SK-N-SH (cell line): ENCODE data around the gene ASCC1. TPM values are rescaled to one million over a fixed set of nuclear protein-coding genes. Genes with fewer than 3 reads are reported as not detected.

Experiments used
- CTCF ChIA-PET: fragments of 300-600, 350-600 bp; formaldehyde crosslinking; extraction: SDS; loops from one replicate; lab custom pipeline; 2021; lab: Yijun Ruan, JAX
- POLR2A ChIA-PET: fragments of 350-600 bp; sonication (Branson Sonifier 250); formaldehyde crosslinking; extraction: SDS; loops from one replicate; lab custom pipeline; 2020; ENCODE audit warnings: antibody characterized with exemption, inconsistent platforms; lab: Yijun Ruan, JAX
- DNase-seq: peaks from one replicate; pipeline ENCODE4 v3.0.0; 2012
- H2AFZ ChIP-seq: fragments of 200-600 bp; sonication (generic); 2 replicates; pipeline ENCODE4 v1.8.1; 2016; ENCODE audit warnings: antibody characterized with exemption, mild to moderate bottlenecking, low read depth
- H3F3A ChIP-seq: fragments of 200-600 bp; sonication (generic); replicated peaks from 2 replicates; pipeline ENCODE3; 2016; ENCODE audit warnings: antibody characterized with exemption, mild to moderate bottlenecking; ENCODE audit not compliant: insufficient read depth
- H3K27ac ChIP-seq, 2 experiments: fragments of 200-500 bp in 1 of 2; fragments of 200-600 bp in 1 of 2; sonication (Bioruptor generic) in 1 of 2; sonication (generic), shearing (Covaris generic) in 1 of 2; 2 replicates each; pipeline versions ENCODE4 v1.5.1 to v1.6.1; 2014 to 2016; ENCODE audit warnings: low read depth in 2 of 2, inconsistent platforms in 1 of 2, low read length in 1 of 2, mild to moderate bottlenecking in 1 of 2, mixed read lengths in 1 of 2
- H3K27me3 ChIP-seq: fragments of 200-600 bp; sonication (generic), shearing (Covaris generic); 2 replicates; pipeline ENCODE4 v1.6.1; 2016; ENCODE audit warnings: mixed run types; ENCODE audit not compliant: insufficient read depth
- H3K36me3 ChIP-seq, 2 experiments: fragments of 200-500 bp in 1 of 2; fragments of 200-600 bp in 1 of 2; sonication (Bioruptor generic) in 1 of 2; sonication (generic) in 1 of 2; replicated peaks in 1 of 2; 2 replicates each; pipeline versions ENCODE3 to v1.5.1; 2014 to 2016; ENCODE audit warnings: low read length in 1 of 2, mild to moderate bottlenecking in 1 of 2; ENCODE audit not compliant: insufficient read depth in 2 of 2, control insufficient read depth in 1 of 2
- H3K4me1 ChIP-seq, 2 experiments: fragments of 200-500 bp in 1 of 2; fragments of 200-600 bp in 1 of 2; sonication (Bioruptor generic) in 1 of 2; sonication (generic), shearing (Covaris generic) in 1 of 2; 2 replicates each; pipeline versions ENCODE4 v1.5.1 to v1.6.1; 2014 to 2016; ENCODE audit warnings: low read depth in 1 of 2, low read length in 1 of 2, mixed run types in 1 of 2; ENCODE audit not compliant: insufficient read depth in 2 of 2, control insufficient read depth in 1 of 2
- H3K4me2 ChIP-seq: fragments of 200-600 bp; sonication (generic), shearing (Covaris generic); 2 replicates; pipeline ENCODE4 v1.6.1; 2017; ENCODE audit warnings: mixed run types
- H3K4me3 ChIP-seq, 2 experiments: fragments of 200-500 bp in 1 of 2; fragments of 200-600 bp in 1 of 2; sonication (Bioruptor generic) in 1 of 2; sonication (generic), shearing (Covaris generic) in 1 of 2; 2 replicates each; pipeline versions ENCODE4 v1.5.1 to v1.8.1; 2014 to 2016; ENCODE audit warnings: low read depth in 2 of 2, inconsistent platforms in 1 of 2, low read length in 1 of 2, mild to moderate bottlenecking in 1 of 2, mixed read lengths in 1 of 2, moderate library complexity in 1 of 2
- H3K79me2 ChIP-seq: fragments of 200-600 bp; sonication (generic); 2 replicates; pipeline ENCODE4 v1.8.1; 2017; ENCODE audit warnings: mild to moderate bottlenecking; ENCODE audit not compliant: insufficient read depth
- H3K9ac ChIP-seq: fragments of 200-600 bp; sonication (generic); 2 replicates; pipeline ENCODE4 v1.6.1; 2017; ENCODE audit warnings: mixed run types
- H3K9me2 ChIP-seq: fragments of 200-600 bp; sonication (generic); 2 replicates; pipeline ENCODE4 v1.6.1; 2017; ENCODE audit warnings: mixed run types
- H3K9me3 ChIP-seq: fragments of 200-600 bp; sonication (generic); 2 replicates; pipeline ENCODE4 v1.6.1; 2017; ENCODE audit warnings: mixed run types, mild to moderate bottlenecking, moderate library complexity
- H4K20me1 ChIP-seq: fragments of 200-600 bp; sonication (generic); 2 replicates; pipeline ENCODE4 v1.6.1; 2017; ENCODE audit warnings: mild to moderate bottlenecking, mixed run types; ENCODE audit not compliant: insufficient read depth
- ELF1 ChIP-seq: IDR thresholded peaks from 2 replicates; pipeline ENCODE4 v1.4.0; 2012
- EZH2phosphoT487 ChIP-seq: fragments of 200-600 bp; sonication (generic); IDR thresholded peaks from 2 replicates; pipeline ENCODE4 v1.6.1; 2017; ENCODE audit warnings: low read depth, mixed run types, mild to moderate bottlenecking, antibody characterized with exemption, moderate library complexity, borderline replicate concordance
- FOXJ3 ChIP-seq: sonication (generic); formaldehyde crosslinking; IDR thresholded peaks from 2 replicates; pipeline ENCODE4 v1.5.1; 2020; ENCODE audit warnings: mild to moderate bottlenecking, missing genetic modification reagents
- GABPA ChIP-seq: IDR thresholded peaks from 2 replicates; pipeline ENCODE4 v1.4.0; 2012; ENCODE audit warnings: low read depth, mild to moderate bottlenecking
- GATA2 ChIP-seq: sonication (generic); formaldehyde crosslinking; IDR thresholded peaks from 2 replicates; pipeline ENCODE4 v1.5.0; 2020; ENCODE audit warnings: mild to moderate bottlenecking, missing genetic modification reagents
- MXI1 ChIP-seq: IDR thresholded peaks from 2 replicates; pipeline ENCODE4 v1.6.1; 2012; ENCODE audit warnings: mild to moderate bottlenecking, low read depth, low read length, improper control_type of control experiment
- NRF1 ChIP-seq: IDR thresholded peaks from 2 replicates; pipeline ENCODE4 v1.6.1; 2012; ENCODE audit warnings: low read depth, mild to moderate bottlenecking, low read length
- SMC3 ChIP-seq: IDR thresholded peaks from 2 replicates; pipeline ENCODE4 v1.6.1; 2012; ENCODE audit warnings: low read depth, low read length, improper control_type of control experiment
- USF2 ChIP-seq: fragments of 150-350 bp; IDR thresholded peaks from 2 replicates; pipeline ENCODE4 v1.6.1; 2017; ENCODE audit warnings: antibody characterized with exemption, low read length, low read depth, borderline replicate concordance
- WGBS: methylation state at CpG from one replicate; pipeline ENCODE4 v1.1.6; 2017; ENCODE audit warnings: low lambda C conversion rate; 5-methylcytosine and 5-hydroxymethylcytosine counted together
- polyA plus RNA-seq, 3 experiments: library from polyadenylated mRNA; depleted of rRNA; stranded (reverse); fragments of >200 nt; gene quantifications; 2 replicates each; pipeline ENCODE4 v1.2.3, GENCODE V29; 2012
- TF ChIP-seq, protein P1 (sequence below): IDR thresholded peaks from 2 replicates; pipeline ENCODE4; 2012
- TF ChIP-seq, protein P2 (sequence below): IDR thresholded peaks from 2 replicates; pipeline ENCODE4 v1.6.1; 2012; ENCODE audit warnings: mild to moderate bottlenecking, low read depth, low read length, moderate library complexity

Gene ASCC1
- polyA plus RNA-seq, 1 of the 3 experiments (the other 2 are of a cell fraction): 15.0 TPM

DNA sequence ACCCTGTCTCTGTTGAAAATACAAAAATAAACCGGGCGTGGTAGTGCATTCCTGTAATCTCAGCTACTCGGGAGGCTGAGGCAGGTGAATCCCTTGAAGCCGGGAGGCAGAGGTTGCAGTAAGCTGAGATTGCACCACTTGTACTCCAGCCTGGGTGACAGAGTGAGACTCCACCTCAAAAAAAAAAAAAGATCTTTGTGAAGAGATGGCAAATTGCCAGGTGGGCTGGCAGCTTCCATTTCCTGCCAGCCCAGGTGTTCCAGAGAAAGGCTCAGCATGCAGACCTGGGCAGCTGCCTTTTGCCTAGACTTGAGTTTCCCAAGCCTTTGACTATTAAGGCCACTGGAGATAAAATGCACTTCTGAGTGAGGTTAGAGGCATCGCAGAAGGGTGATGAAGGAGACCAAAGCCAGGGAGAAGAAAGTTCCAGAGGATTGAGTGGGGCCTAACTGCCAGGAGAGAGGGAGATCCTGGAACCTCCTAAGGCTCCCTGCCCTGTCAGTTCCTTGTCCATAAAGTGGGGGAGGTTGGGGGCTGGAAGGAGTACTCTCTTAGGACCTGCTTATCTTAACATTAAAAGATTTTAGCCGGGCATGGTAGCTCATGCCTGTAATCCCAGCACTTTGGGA lies 47.7 kb upstream of the ASCC1 start:
- 97% methylated on average over 6 of the region's 6 CpGs for WGBS
- no peak overlapping the region for H3K4me2 ChIP-seq
- H3K9ac ChIP-seq: no peak overlapping the region
- no peak overlapping the region for H2AFZ ChIP-seq
- DNase-seq: no peak
- TF ChIP-seq, protein P1, sequence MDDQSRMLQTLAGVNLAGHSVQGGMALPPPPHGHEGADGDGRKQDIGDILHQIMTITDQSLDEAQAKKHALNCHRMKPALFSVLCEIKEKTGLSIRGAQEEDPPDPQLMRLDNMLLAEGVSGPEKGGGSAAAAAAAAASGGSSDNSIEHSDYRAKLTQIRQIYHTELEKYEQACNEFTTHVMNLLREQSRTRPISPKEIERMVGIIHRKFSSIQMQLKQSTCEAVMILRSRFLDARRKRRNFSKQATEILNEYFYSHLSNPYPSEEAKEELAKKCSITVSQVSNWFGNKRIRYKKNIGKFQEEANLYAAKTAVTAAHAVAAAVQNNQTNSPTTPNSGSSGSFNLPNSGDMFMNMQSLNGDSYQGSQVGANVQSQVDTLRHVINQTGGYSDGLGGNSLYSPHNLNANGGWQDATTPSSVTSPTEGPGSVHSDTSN: no peak
- TF ChIP-seq ELF1 (no peak), USF2 (no peak), EZH2phosphoT487 (no peak), NRF1 (no peak), MXI1 (no peak), FOXJ3 (CRISPR knock-in tag) (no peak), GATA2 (CRISPR knock-in tag) (no peak), GABPA (no peak), SMC3 (no peak)
- TF ChIP-seq, protein P2, sequence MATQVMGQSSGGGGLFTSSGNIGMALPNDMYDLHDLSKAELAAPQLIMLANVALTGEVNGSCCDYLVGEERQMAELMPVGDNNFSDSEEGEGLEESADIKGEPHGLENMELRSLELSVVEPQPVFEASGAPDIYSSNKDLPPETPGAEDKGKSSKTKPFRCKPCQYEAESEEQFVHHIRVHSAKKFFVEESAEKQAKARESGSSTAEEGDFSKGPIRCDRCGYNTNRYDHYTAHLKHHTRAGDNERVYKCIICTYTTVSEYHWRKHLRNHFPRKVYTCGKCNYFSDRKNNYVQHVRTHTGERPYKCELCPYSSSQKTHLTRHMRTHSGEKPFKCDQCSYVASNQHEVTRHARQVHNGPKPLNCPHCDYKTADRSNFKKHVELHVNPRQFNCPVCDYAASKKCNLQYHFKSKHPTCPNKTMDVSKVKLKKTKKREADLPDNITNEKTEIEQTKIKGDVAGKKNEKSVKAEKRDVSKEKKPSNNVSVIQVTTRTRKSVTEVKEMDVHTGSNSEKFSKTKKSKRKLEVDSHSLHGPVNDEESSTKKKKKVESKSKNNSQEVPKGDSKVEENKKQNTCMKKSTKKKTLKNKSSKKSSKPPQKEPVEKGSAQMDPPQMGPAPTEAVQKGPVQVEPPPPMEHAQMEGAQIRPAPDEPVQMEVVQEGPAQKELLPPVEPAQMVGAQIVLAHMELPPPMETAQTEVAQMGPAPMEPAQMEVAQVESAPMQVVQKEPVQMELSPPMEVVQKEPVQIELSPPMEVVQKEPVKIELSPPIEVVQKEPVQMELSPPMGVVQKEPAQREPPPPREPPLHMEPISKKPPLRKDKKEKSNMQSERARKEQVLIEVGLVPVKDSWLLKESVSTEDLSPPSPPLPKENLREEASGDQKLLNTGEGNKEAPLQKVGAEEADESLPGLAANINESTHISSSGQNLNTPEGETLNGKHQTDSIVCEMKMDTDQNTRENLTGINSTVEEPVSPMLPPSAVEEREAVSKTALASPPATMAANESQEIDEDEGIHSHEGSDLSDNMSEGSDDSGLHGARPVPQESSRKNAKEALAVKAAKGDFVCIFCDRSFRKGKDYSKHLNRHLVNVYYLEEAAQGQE: no peak
- H3K36me3 ChIP-seq: no peaks in the 10 kb centered on the region
- H3K9me3 ChIP-seq: no peaks in the 10 kb centered on the region
- no peaks in the 10 kb centered on the region for H3K79me2 ChIP-seq
- no peak overlapping the region for H3K4me3 ChIP-seq
- H3K4me1 ChIP-seq: peaks cover 20 to 28% of the 10 kb centered on the region in 2 experiments
- no peaks in the 10 kb centered on the region for H3K9me2 ChIP-seq
- H3F3A ChIP-seq: no peaks in the 10 kb centered on the region
- ChIA-PET POLR2A (interaction anchor here (0.5 to 3.8 kb wide), 4 partner anchors 10 to 72 kb away, joined by 3 to 21 read pairs (median 4); partner anchors contain the start of gene DDIT4), CTCF (interaction anchor here (1.3 to 8.2 kb wide), 2 partner anchors 11 to 65 kb away, joined by 4 to 70 read pairs; partner anchors contain the start of gene DDIT4)
- H3K27me3 ChIP-seq: no peaks in the 10 kb centered on the region
- H4K20me1 ChIP-seq: no peaks in the 10 kb centered on the region
- peak overlapping the region in 1 of 2 experiments; percentile 31; a peak in 1 of 4 replicates for H3K27ac ChIP-seq
